Type B pancreatic cell (in vitro differentiated cells): ENCODE results near the gene SMG6. TPM values are rescaled to one million over a fixed set of nuclear protein-coding genes. Genes with fewer than 3 reads are reported as not detected.

Experiments
- DNase-seq: peaks from one replicate; pipeline ENCODE4 v3.0.0; 2021; ENCODE audit warnings: mixed read lengths; ENCODE audit not compliant: unreplicated experiment; ENCODE audit errors: extremely low spot score
- H3K27ac Mint-ChIP-seq: 2 replicates; pipeline ENCODE4 v1.8.0; 2021; ENCODE audit warnings: mild to moderate bottlenecking, mixed read lengths
- H3K27me3 Mint-ChIP-seq: 2 replicates; pipeline ENCODE4 v1.8.0; 2021; ENCODE audit warnings: mixed read lengths
- H3K36me3 Mint-ChIP-seq: 2 replicates; pipeline ENCODE4 v1.8.0; 2021; ENCODE audit warnings: mixed read lengths
- H3K4me1 Mint-ChIP-seq: one replicate; pipeline ENCODE4 v1.8.0; 2021; ENCODE audit warnings: mixed read lengths; ENCODE audit not compliant: unreplicated experiment
- H3K4me3 Mint-ChIP-seq: 2 replicates; pipeline ENCODE4 v1.8.0; 2021; ENCODE audit warnings: mild to moderate bottlenecking, mixed read lengths
- H3K9me3 Mint-ChIP-seq: 2 replicates; pipeline ENCODE4 v1.8.0; 2021; ENCODE audit warnings: mixed read lengths
- total RNA-seq: library from RNA; stranded (reverse); gene quantifications from 2 replicates; pipeline ENCODE4 v1.2.1, GENCODE V29; 2021; ENCODE audit warnings: low replicate concordance
- TF ChIP-seq, protein P1 (sequence below): fragments of 200-600 bp; sonication (generic); conservative IDR thresholded peaks from 2 replicates; pipeline ENCODE4 v1.5.0; 2021; ENCODE audit warnings: antibody characterized with exemption, mild to moderate bottlenecking

SMG6 gene
- total RNA-seq, 1 donor from 2014 or later: 39.0 TPM

DNA sequence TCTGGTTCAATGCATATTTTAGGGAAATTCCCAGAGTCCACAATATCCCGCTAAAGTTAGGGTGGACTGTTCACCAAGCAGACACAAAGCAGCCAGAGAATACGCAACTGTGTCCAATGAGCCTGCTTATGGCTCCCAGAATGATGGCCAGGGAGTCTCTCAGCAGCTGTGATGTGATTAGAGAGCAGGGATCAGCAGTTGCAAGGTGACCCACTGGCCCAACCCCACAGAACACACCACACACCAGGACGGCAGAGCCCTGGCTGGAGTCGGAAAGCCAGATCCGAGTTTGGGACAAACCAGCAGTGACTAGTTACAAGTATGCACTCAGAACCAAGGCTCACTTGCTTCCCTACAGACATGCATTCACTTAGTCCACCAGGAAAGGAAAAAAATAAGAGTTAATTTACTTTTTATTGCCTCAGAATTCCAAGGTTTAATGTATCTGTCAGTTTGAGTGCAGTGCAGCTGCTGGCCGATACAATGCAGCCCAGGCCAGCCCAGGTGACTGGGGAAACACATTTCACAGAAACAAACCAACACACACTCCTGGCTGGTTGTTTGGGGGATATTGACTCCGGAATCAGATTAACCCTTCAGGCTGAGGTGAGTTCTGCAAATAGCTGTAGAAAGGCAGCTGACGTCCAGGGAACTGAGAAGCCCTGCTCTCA is 127.0 kb downstream of the SMG6 start:
- Mint-ChIP-seq H3K9me3 (no peaks in the 10 kb centered on the region), H3K27ac (peak overlapping the region; percentile 50), H3K27me3 (no peaks in the 10 kb centered on the region), H3K4me3 (peak overlapping the region; percentile 53), H3K36me3 (peaks cover 14% of the 10 kb centered on the region), H3K4me1 (peaks cover 85% of the 10 kb centered on the region)
- TF ChIP-seq, protein P1, sequence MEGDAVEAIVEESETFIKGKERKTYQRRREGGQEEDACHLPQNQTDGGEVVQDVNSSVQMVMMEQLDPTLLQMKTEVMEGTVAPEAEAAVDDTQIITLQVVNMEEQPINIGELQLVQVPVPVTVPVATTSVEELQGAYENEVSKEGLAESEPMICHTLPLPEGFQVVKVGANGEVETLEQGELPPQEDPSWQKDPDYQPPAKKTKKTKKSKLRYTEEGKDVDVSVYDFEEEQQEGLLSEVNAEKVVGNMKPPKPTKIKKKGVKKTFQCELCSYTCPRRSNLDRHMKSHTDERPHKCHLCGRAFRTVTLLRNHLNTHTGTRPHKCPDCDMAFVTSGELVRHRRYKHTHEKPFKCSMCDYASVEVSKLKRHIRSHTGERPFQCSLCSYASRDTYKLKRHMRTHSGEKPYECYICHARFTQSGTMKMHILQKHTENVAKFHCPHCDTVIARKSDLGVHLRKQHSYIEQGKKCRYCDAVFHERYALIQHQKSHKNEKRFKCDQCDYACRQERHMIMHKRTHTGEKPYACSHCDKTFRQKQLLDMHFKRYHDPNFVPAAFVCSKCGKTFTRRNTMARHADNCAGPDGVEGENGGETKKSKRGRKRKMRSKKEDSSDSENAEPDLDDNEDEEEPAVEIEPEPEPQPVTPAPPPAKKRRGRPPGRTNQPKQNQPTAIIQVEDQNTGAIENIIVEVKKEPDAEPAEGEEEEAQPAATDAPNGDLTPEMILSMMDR: no peak
- no peak for DNase-seq

DNA sequence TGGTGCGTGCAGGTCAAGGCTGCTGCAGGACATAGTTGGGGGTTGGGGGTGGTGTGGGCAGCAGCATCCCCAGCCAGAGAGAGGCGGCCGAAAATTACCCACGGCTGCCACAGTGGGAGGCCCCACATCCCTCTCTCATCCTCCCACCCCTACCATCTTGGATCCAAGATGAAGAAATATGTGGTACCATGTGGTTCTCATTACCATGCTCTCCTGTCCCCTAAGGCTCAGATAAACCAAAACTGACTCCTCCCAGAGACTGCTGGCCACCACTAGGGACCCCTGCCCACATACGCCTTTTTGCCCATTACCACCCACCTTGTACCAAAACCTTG is 128.3 kb downstream of the SMG6 start:
- peak overlapping the region; percentile 83 for H3K27ac Mint-ChIP-seq
- TF ChIP-seq, protein P1: no peak
- H3K36me3 Mint-ChIP-seq: peaks cover 13% of the 10 kb centered on the region
- H3K4me1 Mint-ChIP-seq: peaks cover 77% of the 10 kb centered on the region
- H3K9me3 Mint-ChIP-seq: no peaks in the 10 kb centered on the region
- H3K4me3 Mint-ChIP-seq: peak overlapping the region; percentile 80
- DNase-seq: no peak
- H3K27me3 Mint-ChIP-seq: no peaks in the 10 kb centered on the region

DNA sequence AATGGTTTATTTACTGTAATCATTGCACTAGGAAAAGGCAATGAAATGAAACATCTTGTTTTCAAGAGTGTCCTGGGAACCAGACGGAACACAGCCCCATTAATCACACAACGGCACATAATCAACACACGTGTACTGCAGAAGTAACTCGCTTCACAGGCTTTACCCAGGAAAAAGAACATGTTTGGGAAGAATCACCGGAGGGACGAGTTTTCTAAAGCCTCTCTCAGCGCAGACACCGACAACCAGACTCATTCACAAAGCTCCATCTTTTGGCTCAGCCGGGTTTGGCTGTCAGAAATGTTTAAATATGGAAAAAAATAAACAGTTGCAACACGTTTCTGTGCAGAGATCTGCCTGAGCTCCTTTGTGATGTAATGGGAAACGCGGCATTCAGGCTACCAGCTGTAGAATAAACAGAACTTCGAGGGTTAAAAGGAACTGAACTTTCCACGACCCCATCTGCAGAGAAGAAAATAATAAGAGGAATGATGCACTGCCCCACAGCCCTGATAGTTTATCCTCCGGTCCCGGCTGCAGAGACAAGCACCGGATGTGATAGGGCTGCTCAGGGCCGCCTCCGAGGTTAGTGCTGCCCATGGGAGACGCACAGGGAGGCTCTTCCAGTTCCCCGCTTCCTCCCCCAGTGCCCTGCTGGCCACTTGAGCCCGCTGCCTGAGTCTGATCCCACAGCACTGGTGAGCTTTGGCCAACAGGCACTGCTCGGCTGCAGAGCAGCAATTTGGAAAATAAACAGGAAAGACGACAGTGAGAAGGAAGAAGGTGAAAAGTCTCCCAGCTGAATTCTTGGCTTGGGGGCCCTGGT is 128.9 kb downstream of the SMG6 start:
- Mint-ChIP-seq H3K9me3 (no peaks in the 10 kb centered on the region), H3K4me1 (peaks cover 72% of the 10 kb centered on the region), H3K36me3 (peaks cover 15% of the 10 kb centered on the region), H3K27ac (peak overlapping the region; percentile 83), H3K4me3 (peak overlapping the region; percentile 80), H3K27me3 (no peaks in the 10 kb centered on the region)
- no peak for DNase-seq
- TF ChIP-seq, protein P1: no peak

DNA sequence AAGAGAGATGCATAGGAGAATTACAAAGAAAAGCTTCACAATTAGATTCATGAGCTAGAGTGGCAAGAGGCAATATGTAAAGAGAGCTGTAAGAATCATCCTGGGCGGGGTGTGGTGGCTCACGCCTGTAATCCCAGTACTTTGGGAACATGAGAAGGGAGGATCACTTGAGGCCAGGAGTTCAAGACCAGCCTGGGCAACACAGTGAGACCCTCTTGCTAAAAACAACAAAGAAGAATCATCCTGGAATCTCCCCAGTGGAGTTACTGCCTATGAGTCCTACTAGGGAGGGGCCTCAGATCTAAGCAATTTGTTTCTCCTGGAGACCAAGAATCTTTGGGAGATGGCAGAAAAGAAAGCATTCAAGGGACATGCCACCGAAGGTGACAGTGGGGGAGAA is 129.6 kb downstream of the SMG6 start:
- TF ChIP-seq, protein P1: no peak
- Mint-ChIP-seq H3K27ac (peak overlapping the region; percentile 83), H3K27me3 (no peaks in the 10 kb centered on the region), H3K36me3 (peaks cover 17% of the 10 kb centered on the region), H3K4me3 (peak overlapping the region; percentile 80), H3K9me3 (no peaks in the 10 kb centered on the region), H3K4me1 (peaks cover 67% of the 10 kb centered on the region)
- no peak for DNase-seq

DNA sequence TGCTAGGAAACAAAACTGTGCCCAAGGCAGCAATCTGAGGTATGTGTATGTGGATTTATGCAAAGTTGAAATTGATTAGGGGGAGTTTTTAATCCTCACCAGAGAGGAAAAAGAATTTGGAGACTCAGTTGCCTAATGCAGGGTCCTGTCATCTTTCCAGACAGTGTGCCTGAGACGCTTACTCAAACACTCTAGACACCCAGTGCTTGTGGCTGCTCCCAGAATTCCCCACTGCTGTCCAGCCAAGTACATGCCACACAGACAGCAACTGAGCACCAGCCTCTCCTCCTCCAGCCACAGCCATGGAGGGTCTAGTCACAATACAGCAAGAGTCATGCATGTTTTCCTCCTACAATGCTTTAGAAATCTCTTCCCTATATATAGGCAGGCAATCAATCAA is 130.6 kb downstream of the SMG6 start:
- H3K27ac Mint-ChIP-seq: peak overlapping the region; percentile 78
- peaks cover 62% of the 10 kb centered on the region for H3K4me1 Mint-ChIP-seq
- peak overlapping the region; percentile 65 for H3K4me3 Mint-ChIP-seq
- peaks cover 17% of the 10 kb centered on the region for H3K36me3 Mint-ChIP-seq
- TF ChIP-seq, protein P1: no peak
- no peaks in the 10 kb centered on the region for H3K9me3 Mint-ChIP-seq
- H3K27me3 Mint-ChIP-seq: no peaks in the 10 kb centered on the region
- no peak for DNase-seq
